ENCODE data around the gene SNX2.

DNA sequence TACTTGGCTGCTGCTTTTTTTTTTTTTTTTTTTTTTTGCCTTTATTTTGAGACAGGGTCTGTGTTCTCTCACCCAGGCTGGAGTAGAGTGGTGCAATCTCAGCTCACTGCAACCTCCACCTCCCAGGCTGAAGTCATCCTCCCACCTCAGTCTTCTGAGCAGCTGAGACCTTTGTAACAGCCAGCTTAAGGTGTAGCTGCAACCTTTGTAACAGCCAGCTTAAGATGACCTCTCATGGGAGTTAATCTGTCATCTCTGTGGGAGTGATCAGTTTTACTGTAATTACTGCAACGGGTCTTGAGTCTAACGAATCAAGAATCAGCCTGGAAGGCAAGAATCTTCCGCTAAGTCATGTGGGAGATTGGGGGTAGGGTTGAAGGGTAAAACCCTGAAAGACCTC lies 31.6 kb upstream of the SNX2 start:
- TF ChIP-seq POLR2A (IDR thresholded peaks at IDR 0.05) = no peak
- TF ChIP-seq CTCF (IDR thresholded peaks at IDR 0.05) = no peak
